A673 (cell line): Measurements from ENCODE around the gene GNG7.

Experiments
- CTCF ChIP-seq: fragments of 300-800, 200-600 bp; sonication (generic); conservative IDR thresholded peaks from 2 replicates; pipeline ENCODE4 v1.5.1; 2017; ENCODE audit warnings: low read depth, mild to moderate bottlenecking, antibody characterized with exemption, low read length, moderate library complexity, mixed read lengths
- EZH2 ChIP-seq: fragments of 200-600 bp; sonication (generic); IDR thresholded peaks from 2 replicates; pipeline ENCODE4 v1.6.1; 2017; ENCODE audit warnings: borderline replicate concordance, low read depth, mild to moderate bottlenecking, mixed read lengths, antibody characterized with exemption, low read length; ENCODE audit not compliant: poor library complexity, severe bottlenecking

GRCh38 chr19:2543463-2544442, 158.7 kb downstream of the GNG7 start:
- peak; percentile 37; the same call in 1 of the 2 replicates for TF ChIP-seq CTCF
- TF ChIP-seq EZH2: no peak
